GM12878 (cell line): Measurements from ENCODE around the gene GIMAP8. TPM values are rescaled to one million over a fixed set of nuclear protein-coding genes. Genes with fewer than 3 reads are reported as not detected.

ENCODE experiments used
- CTCF ChIP-seq, 3 experiments: IDR thresholded peaks in 2 of 3; conservative IDR thresholded peaks in 1 of 3; 2 replicates each; pipeline ENCODE4 v1.5.1; 2011; ENCODE audit warnings: low read depth in 3 of 3, low read length in 3 of 3, mild to moderate bottlenecking in 3 of 3, control low read depth in 2 of 3, moderate library complexity in 2 of 3, inconsistent platforms in 1 of 3, mixed read lengths in 1 of 3; ENCODE audit not compliant: control insufficient read depth in 2 of 3, insufficient read depth in 1 of 3; ENCODE audit errors: extremely low read depth in 1 of 3
- E2F8 ChIP-seq: fragments of 450-650 bp; IDR thresholded peaks from 2 replicates; pipeline ENCODE4 v1.6.1; 2018; ENCODE audit warnings: mild to moderate bottlenecking, low read depth, moderate library complexity; ENCODE audit not compliant: partially characterized antibody
- EGR1 ChIP-seq, 2 experiments: IDR thresholded peaks; 1 replicate in 1 of 2; 2 replicates in 1 of 2; pipeline ENCODE4 v1.6.1; 2011 to 2012; ENCODE audit warnings: low read depth in 2 of 2, low read length in 2 of 2, borderline replicate concordance in 1 of 2, mild to moderate bottlenecking in 1 of 2, moderate library complexity in 1 of 2
- HDAC6 ChIP-seq: fragments of 200-600 bp; sonication (generic); IDR thresholded peaks from one replicate; pipeline ENCODE4 v1.8.0; 2017; ENCODE audit warnings: antibody characterized with exemption; ENCODE audit not compliant: unreplicated experiment
- IKZF1 ChIP-seq: fragments of 450-650 bp; conservative IDR thresholded peaks from 2 replicates; pipeline ENCODE4 v1.6.1; 2017; ENCODE audit warnings: antibody characterized with exemption, mild to moderate bottlenecking
- IRF3 ChIP-seq: fragments of 450-650 bp; IDR thresholded peaks from 2 replicates; pipeline ENCODE4 v1.6.1; 2014; ENCODE audit warnings: mild to moderate bottlenecking
- KLF5 ChIP-seq: fragments of 450-650 bp; IDR thresholded peaks from 2 replicates; pipeline ENCODE4 v1.6.1; 2014; ENCODE audit warnings: mild to moderate bottlenecking; ENCODE audit not compliant: partially characterized antibody
- NFYA ChIP-seq: IDR thresholded peaks from 2 replicates; pipeline ENCODE4 v1.6.1; 2011; ENCODE audit warnings: low read depth, mild to moderate bottlenecking, low read length, improper control_type of control experiment, borderline replicate concordance
- PAX5 ChIP-seq: IDR thresholded peaks from 2 replicates; pipeline ENCODE4 v1.6.1; 2011; ENCODE audit warnings: low read depth, low read length, borderline replicate concordance
- PBX3 ChIP-seq: IDR thresholded peaks from 2 replicates; pipeline ENCODE4 v1.6.1; 2011; ENCODE audit warnings: mild to moderate bottlenecking, low read depth, low read length, moderate library complexity; ENCODE audit not compliant: insufficient replicate concordance
- ZBED1 ChIP-seq: IDR thresholded peaks from 2 replicates; pipeline ENCODE4 v1.6.1; 2016; ENCODE audit warnings: borderline replicate concordance
- ZNF274 ChIP-seq: IDR thresholded peaks from one replicate; pipeline ENCODE4 v1.8.0; 2011; ENCODE audit not compliant: insufficient read length, insufficient read depth
- polyA plus RNA-seq, 11 experiments: library from polyadenylated mRNA; depleted of rRNA in 4 of 11; unstranded in 6 of 11; stranded (reverse) in 5 of 11; fragments of >200 nt; fragmentation: Nextera tagmentation in 4 of 11; fragmentation: Illumina TruSeq in 1 of 11; extraction: Ambion mirVana in 4 of 11; extraction: Trizol in 1 of 11; gene quantifications; 1 replicate in 1 of 11; 2 replicates in 10 of 11; pipeline versions ENCODE4 v1.2.1 to v1.2.3, GENCODE V29; 2011 to 2016; ENCODE audit warnings: inconsistent platforms in 2 of 11, missing spikeins in 2 of 11, low read depth in 1 of 11
- total RNA-seq, 4 experiments: library from RNA; depleted of rRNA in 3 of 4; stranded (reverse); fragments of >200 nt in 3 of 4; fragmentation: Illumina TruSeq in 1 of 4; extraction: Trizol in 1 of 4; gene quantifications; 2 replicates each; pipeline versions ENCODE4 v1.2.1 to v1.2.3, GENCODE V29; 2013 to 2021

GIMAP8 gene
- total and polyA plus RNA-seq, 10 of the 15 experiments (the other 5 are each of a cell fraction or from before 2014, with no cell fraction given) = 0.66 to 9.7 (median 4.7) TPM

- peak; percentile 88 for TF ChIP-seq IKZF1
- TF ChIP-seq NFYA = no peak
- no peak for TF ChIP-seq ZNF274
- no peak for TF ChIP-seq IRF3
- TF ChIP-seq PBX3 = peak; percentile 14
- no peak for TF ChIP-seq ZBED1
- TF ChIP-seq EGR1 (IDR thresholded peaks at IDR 0.05; ENCODE audit: borderline replicate concordance in 1 of 2, low read depth in 2 of 2, low read length in 2 of 2) = no peak
- no peak for TF ChIP-seq HDAC6
- TF ChIP-seq PAX5 = 0 out of 2 replicates have a peak, but pooled peaks have one; percentile 6
- TF ChIP-seq KLF5 = no peak
- TF ChIP-seq CTCF (IDR thresholded peaks at IDR 0.05 in 2 of 3, conservative IDR thresholded peaks at IDR 0.05 in 1 of 3; ENCODE audit: control insufficient read depth in 2 of 3, extremely low read depth in 1 of 3, insufficient read depth in 1 of 3, low read depth in 3 of 3, low read length in 3 of 3) = no peak
- peak; percentile 67 for TF ChIP-seq E2F8
Observed at GRCh38 chr7:150406567-150407421, 43.6 kb upstream of the GIMAP8 start (continued).
